SK-N-MC (cell line): ENCODE data around the gene ZNF571.

Source experiments
- EZH2 ChIP-seq: fragments of 200-600 bp; sonication (generic); IDR thresholded peaks from one replicate; pipeline ENCODE4 v1.6.1; 2017; ENCODE audit warnings: antibody characterized with exemption
- POLR2AphosphoS5 ChIP-seq: IDR thresholded peaks from 2 replicates; pipeline ENCODE4 v1.6.1; 2012; ENCODE audit warnings: mild to moderate bottlenecking, low read depth, low read length, borderline replicate concordance

DNA sequence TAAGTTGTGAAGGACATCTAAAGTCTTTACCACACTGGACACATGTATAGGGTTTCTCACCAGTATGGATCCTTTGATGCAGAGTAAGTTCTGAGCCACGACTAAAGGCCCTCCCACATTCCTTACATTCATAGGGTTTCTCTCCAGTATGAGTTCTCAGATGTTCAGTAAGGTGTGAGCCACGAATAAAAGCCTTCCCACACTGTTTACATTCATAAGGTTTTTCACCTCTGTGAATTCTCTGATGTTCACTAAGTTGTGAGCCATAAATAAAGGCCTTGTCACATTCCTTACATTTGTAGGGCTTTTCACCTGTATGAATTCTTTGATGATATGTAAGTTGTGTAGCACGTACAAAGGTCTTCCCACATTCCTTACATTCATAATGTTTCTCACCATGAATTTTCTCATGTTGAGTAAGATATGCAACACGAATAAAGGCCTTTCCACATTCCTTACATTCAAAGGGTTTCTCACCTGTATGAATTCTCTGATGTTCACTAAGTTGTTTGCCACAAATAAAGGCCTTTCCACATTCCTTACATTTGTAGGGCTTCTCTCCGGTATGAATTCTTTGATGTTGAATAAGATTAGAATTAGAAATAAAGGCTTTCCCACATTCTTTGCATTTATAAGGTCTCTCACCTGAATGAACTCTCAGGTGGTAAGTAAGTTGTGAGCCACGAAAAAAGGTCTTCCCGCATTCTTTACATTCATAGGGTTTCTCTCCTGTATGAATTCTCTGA is 29.8 kb downstream of the ZNF571 start:
- TF ChIP-seq EZH2 (no peak), POLR2AphosphoS5 (no peak)
